ENCODE data around the gene KCNN2. TPM values are rescaled to one million over a fixed set of nuclear protein-coding genes. Genes with fewer than 3 reads are reported as not detected.

The KCNN2 gene
- total and polyA plus RNA-seq, 2 donors (not counting 3 experiments of a cell fraction or from before 2014, with no cell fraction given) = 0.32 to 1.9 TPM

GRCh38 chr5:114387433-114387832, 25.6 kb downstream of the KCNN2 start:
- no peak for TF ChIP-seq EZH2 (IDR thresholded peaks at IDR 0.05; ENCODE audit: borderline replicate concordance, low read depth, low read length, severe bottlenecking)
- TF ChIP-seq FOS (IDR thresholded peaks at IDR 0.05; ENCODE audit: borderline replicate concordance, insufficient read depth, low read length) = no peak
- TF ChIP-seq MYC (IDR thresholded peaks at IDR 0.05; ENCODE audit: low read depth, low read length) = no peak
- POLR2A ChIA-PET = no interaction called here
- Histone ChIP-seq H3K27ac (ENCODE audit: insufficient read depth, low read depth, low read length) (no peak overlapping the region), H3K79me2 (ENCODE audit: control insufficient read depth, insufficient read depth, low read length) (no peaks in the 10 kb centered on the region), H3K9me3 (replicated peaks; ENCODE audit: control insufficient read depth, insufficient read depth, low read length) (no peaks in the 10 kb centered on the region), H4K20me1 (replicated peaks; ENCODE audit: control insufficient read depth, extremely low read depth, insufficient read depth, low read length) (no peaks in the 10 kb centered on the region), H3K4me3 (replicated peaks in 1 of 3; ENCODE audit: insufficient read depth in 1 of 3, low read depth in 1 of 3, low read length in 3 of 3) (no peak overlapping the region), H3K4me2 (ENCODE audit: insufficient read depth, low read length) (no peak overlapping the region), H3K36me3 (ENCODE audit: control insufficient read depth in 2 of 2, extremely low read depth in 1 of 2, insufficient read depth in 2 of 2, low read length in 2 of 2) (no peaks in the 10 kb centered on the region), H3K27me3 (ENCODE audit: control insufficient read depth in 2 of 2, insufficient read depth in 2 of 2, low read length in 2 of 2) (no peaks in the 10 kb centered on the region), H3K9me1 (replicated peaks; ENCODE audit: control insufficient read depth, extremely low read depth, insufficient read depth, low read length) (no peaks in the 10 kb centered on the region), H3K9ac (replicated peaks; ENCODE audit: extremely low read depth, insufficient read depth, low read length) (no peak overlapping the region), H3K4me1 (ENCODE audit: control insufficient read depth, extremely low read depth, insufficient read depth, low read length) (no peaks in the 10 kb centered on the region), H2AFZ (ENCODE audit: low read depth, low read length) (no peak overlapping the region)
- FAIRE-seq = no peak
- intact Hi-C loops (cut with micrococcal nuclease) (no loop called here), dilution Hi-C loops (cut with MboI; ENCODE audit: extremely low pct_ligation_motif_present, low sequenced_read_pairs) (no loop called here)
- no peak for DNase-seq (ENCODE audit: low read depth, low spot score)
- BruUV-seq (replicated peaks) = no TSS peak
- CTCF ChIA-PET = interaction anchor here (0.9 kb wide), 1 partner anchor 8 kb away, joined by 3 read pairs; no protein-coding TSS in a partner anchor

GRCh38 chr5:114390431-114390830, 28.6 kb downstream of the KCNN2 start:
- intact Hi-C loops (cut with micrococcal nuclease) = no loop called here
- DNase-seq (ENCODE audit: low read depth, low spot score) (no peak), FAIRE-seq (no peak)
- Histone ChIP-seq H2AFZ (ENCODE audit: low read depth, low read length) (no peak overlapping the region), H3K9me3 (replicated peaks; ENCODE audit: control insufficient read depth, insufficient read depth, low read length) (no peaks in the 10 kb centered on the region), H3K79me2 (ENCODE audit: control insufficient read depth, insufficient read depth, low read length) (no peaks in the 10 kb centered on the region), H3K27ac (ENCODE audit: insufficient read depth, low read depth, low read length) (no peak overlapping the region), H3K9ac (replicated peaks; ENCODE audit: extremely low read depth, insufficient read depth, low read length) (no peak overlapping the region), H3K4me2 (ENCODE audit: insufficient read depth, low read length) (no peak overlapping the region), H3K9me1 (replicated peaks; ENCODE audit: control insufficient read depth, extremely low read depth, insufficient read depth, low read length) (no peaks in the 10 kb centered on the region), H3K27me3 (ENCODE audit: control insufficient read depth in 2 of 2, insufficient read depth in 2 of 2, low read length in 2 of 2) (peaks cover 0 to 2% of the 10 kb centered on the region in 2 experiments), H3K4me3 (replicated peaks in 1 of 3; ENCODE audit: insufficient read depth in 1 of 3, low read depth in 1 of 3, low read length in 3 of 3) (no peak overlapping the region), H4K20me1 (replicated peaks; ENCODE audit: control insufficient read depth, extremely low read depth, insufficient read depth, low read length) (no peaks in the 10 kb centered on the region), H3K4me1 (ENCODE audit: control insufficient read depth, extremely low read depth, insufficient read depth, low read length) (no peaks in the 10 kb centered on the region), H3K36me3 (ENCODE audit: control insufficient read depth in 2 of 2, extremely low read depth in 1 of 2, insufficient read depth in 2 of 2, low read length in 2 of 2) (no peaks in the 10 kb centered on the region)
- ChIA-PET POLR2A (no interaction called here), CTCF (no interaction called here)
- dilution Hi-C loops (cut with MboI; ENCODE audit: extremely low pct_ligation_motif_present, low sequenced_read_pairs) = no loop called here
- no peak for TF ChIP-seq EZH2 (IDR thresholded peaks at IDR 0.05; ENCODE audit: borderline replicate concordance, low read depth, low read length, severe bottlenecking)
- no peak for TF ChIP-seq CTCF (IDR thresholded peaks at IDR 0.05; ENCODE audit: extremely low read depth in 1 of 2, insufficient read depth in 1 of 2, low read depth in 1 of 2, low read length in 2 of 2)
- TF ChIP-seq POLR2AphosphoS5 (IDR thresholded peaks at IDR 0.05; ENCODE audit: insufficient read depth, low read depth, low read length) = no peak
- TF ChIP-seq MAX (IDR thresholded peaks at IDR 0.05; ENCODE audit: insufficient read depth, insufficient read length) = no peak
- TF ChIP-seq MYC (IDR thresholded peaks at IDR 0.05; ENCODE audit: low read depth, low read length) = no peak
- no peak for TF ChIP-seq FOS (IDR thresholded peaks at IDR 0.05; ENCODE audit: borderline replicate concordance, insufficient read depth, low read length)
- no peak for TF ChIP-seq GATA2 (IDR thresholded peaks at IDR 0.05; ENCODE audit: insufficient read depth, insufficient read length, low read depth, low read length)
- no peak for TF ChIP-seq JUN (IDR thresholded peaks at IDR 0.05; ENCODE audit: borderline replicate concordance, insufficient read depth, insufficient read length, low read depth)
- no peak for TF ChIP-seq POLR2A (IDR thresholded peaks at IDR 0.05; ENCODE audit: low read depth, low read length)
- BruUV-seq (replicated peaks) = no TSS peak

Measured in endothelial cell of umbilical vein (primary cell).